K562 (cell line): ENCODE measurements around the gene WDR54. TPM values are rescaled to one million over a fixed set of nuclear protein-coding genes. Genes with fewer than 3 reads are reported as not detected.

Source experiments
- ATF1 ChIP-seq, 2 experiments: fragments of 450-650 bp in 1 of 2; IDR thresholded peaks; 2 replicates each; pipeline ENCODE4 v1.6.1; 2016; ENCODE audit warnings: missing compliant biosample characterization in 1 of 2, missing genetic modification characterization in 1 of 2
- CBX8 ChIP-seq: fragments of 200-600 bp; sonication (generic); IDR thresholded peaks from 2 replicates; pipeline ENCODE4 v1.6.1; 2012; ENCODE audit warnings: borderline replicate concordance, mixed run types, low read depth, mild to moderate bottlenecking, moderate library complexity, mixed read lengths, low read length, control low read depth, inconsistent platforms; ENCODE audit not compliant: poor library complexity, severe bottlenecking; ENCODE audit errors: extremely low read depth
- CHD4 ChIP-seq: fragments of 200-600 bp; sonication (generic); IDR thresholded peaks from 3 replicates; pipeline ENCODE4 v1.6.1; 2012; ENCODE audit warnings: low read depth, mild to moderate bottlenecking, mixed read lengths, low read length, inconsistent platforms; ENCODE audit not compliant: insufficient read depth, insufficient replicate concordance, poor library complexity, severe bottlenecking
- CREM ChIP-seq: IDR thresholded peaks from 2 replicates; pipeline ENCODE4 v1.6.1; 2014; ENCODE audit warnings: antibody characterized with exemption, low read depth
- FOXK1 ChIP-seq: sonication (generic); formaldehyde crosslinking; IDR thresholded peaks from 2 replicates; pipeline ENCODE4 v1.8.0; 2022; ENCODE audit warnings: missing genetic modification reagents, mild to moderate bottlenecking, borderline replicate concordance
- HOXB6 ChIP-seq: fragments of 250-450 bp; sonication (Bioruptor Pico); IDR thresholded peaks from 2 replicates; pipeline ENCODE4 v1.5.1; 2022; ENCODE audit warnings: mild to moderate bottlenecking, borderline replicate concordance
- LCOR ChIP-seq: sonication (generic); formaldehyde crosslinking; IDR thresholded peaks from 2 replicates; pipeline ENCODE4 v1.8.0; 2022; ENCODE audit warnings: mild to moderate bottlenecking, missing genetic modification reagents
- SREBF1 ChIP-seq: fragments of 150-350 bp; IDR thresholded peaks from 2 replicates; pipeline ENCODE4 v1.6.1; 2014; ENCODE audit warnings: antibody characterized with exemption, low read depth, low read length, borderline replicate concordance
- SRSF9 ChIP-seq: fragments of 200-400 bp; formaldehyde crosslinking; IDR thresholded peaks from 2 replicates; pipeline ENCODE4 v1.6.1; 2017; ENCODE audit warnings: low read depth, low read length, borderline replicate concordance
- STAG1 ChIP-seq: sonication (generic); formaldehyde crosslinking; IDR thresholded peaks from 2 replicates; pipeline ENCODE4 v1.5.0; 2020; ENCODE audit warnings: missing genetic modification reagents, borderline replicate concordance
- TBP ChIP-seq: optimal IDR thresholded peaks from 2 replicates; pipeline ENCODE3; 2011; ENCODE audit warnings: low read depth, low read length, improper control_type of control experiment
- TEAD1 ChIP-seq, 2 experiments: fragments of 450-650 bp in 1 of 2; sonication (generic) in 1 of 2; formaldehyde crosslinking; IDR thresholded peaks; 2 replicates each; pipeline versions ENCODE4 v1.4.0 to v1.8.0; 2020 to 2022; ENCODE audit warnings: mild to moderate bottlenecking in 2 of 2, missing genetic modification reagents in 1 of 2
- ZKSCAN3 ChIP-seq: fragments of 250-450 bp; sonication (Bioruptor Pico); IDR thresholded peaks from 2 replicates; pipeline ENCODE4 v1.4.0; 2020
- polyA plus RNA-seq, 8 experiments: library from polyadenylated mRNA; depleted of rRNA in 4 of 8; stranded (reverse) in 5 of 8; unstranded in 3 of 8; fragments of >200 nt; fragmentation: Nextera tagmentation in 2 of 8; fragmentation: Illumina TruSeq in 1 of 8; extraction: Ambion mirVana in 2 of 8; extraction: Trizol in 1 of 8; gene quantifications; 2 replicates each; pipeline versions ENCODE4 v1.2.1 to v1.2.3, GENCODE V29; 2011 to 2014; ENCODE audit warnings: inconsistent platforms in 1 of 8, missing spikeins in 1 of 8
- total RNA-seq, 7 experiments: library from RNA; depleted of rRNA in 6 of 7; stranded (reverse); fragments of >200 nt in 6 of 7; fragmentation: Illumina TruSeq in 2 of 7; extraction: Trizol in 2 of 7; gene quantifications; 2 replicates each; pipeline versions ENCODE4 v1.2.1 to v1.2.3, GENCODE V29; 2011 to 2021; ENCODE audit warnings: low replicate concordance in 1 of 7
- TF ChIP-seq, protein P1 (sequence below): fragments of 250-450 bp; sonication (Bioruptor Pico); IDR thresholded peaks from 2 replicates; pipeline ENCODE4 v1.5.0; 2021
- TF ChIP-seq, protein P2 (sequence below): fragments of 250-450 bp; sonication (Bioruptor Pico); IDR thresholded peaks from 2 replicates; pipeline ENCODE4 v1.5.0; 2021; ENCODE audit warnings: mild to moderate bottlenecking, moderate library complexity
- TF ChIP-seq, protein P3 (sequence below): fragments of 150-350 bp; IDR thresholded peaks from 2 replicates; pipeline ENCODE4 v1.6.1; 2014; ENCODE audit warnings: low read depth, mild to moderate bottlenecking, low read length, borderline replicate concordance
- TF ChIP-seq, protein P4 (sequence below): sonication (generic); formaldehyde crosslinking; IDR thresholded peaks from 2 replicates; pipeline ENCODE4 v1.8.0; 2022; ENCODE audit warnings: mild to moderate bottlenecking, missing genetic modification reagents

WDR54 gene
- total and polyA plus RNA-seq, 9 of the 15 experiments (the other 6 are each of a cell fraction or from before 2014, with no cell fraction given) = 5.2 to 15.2 (median 7.4) TPM

DNA sequence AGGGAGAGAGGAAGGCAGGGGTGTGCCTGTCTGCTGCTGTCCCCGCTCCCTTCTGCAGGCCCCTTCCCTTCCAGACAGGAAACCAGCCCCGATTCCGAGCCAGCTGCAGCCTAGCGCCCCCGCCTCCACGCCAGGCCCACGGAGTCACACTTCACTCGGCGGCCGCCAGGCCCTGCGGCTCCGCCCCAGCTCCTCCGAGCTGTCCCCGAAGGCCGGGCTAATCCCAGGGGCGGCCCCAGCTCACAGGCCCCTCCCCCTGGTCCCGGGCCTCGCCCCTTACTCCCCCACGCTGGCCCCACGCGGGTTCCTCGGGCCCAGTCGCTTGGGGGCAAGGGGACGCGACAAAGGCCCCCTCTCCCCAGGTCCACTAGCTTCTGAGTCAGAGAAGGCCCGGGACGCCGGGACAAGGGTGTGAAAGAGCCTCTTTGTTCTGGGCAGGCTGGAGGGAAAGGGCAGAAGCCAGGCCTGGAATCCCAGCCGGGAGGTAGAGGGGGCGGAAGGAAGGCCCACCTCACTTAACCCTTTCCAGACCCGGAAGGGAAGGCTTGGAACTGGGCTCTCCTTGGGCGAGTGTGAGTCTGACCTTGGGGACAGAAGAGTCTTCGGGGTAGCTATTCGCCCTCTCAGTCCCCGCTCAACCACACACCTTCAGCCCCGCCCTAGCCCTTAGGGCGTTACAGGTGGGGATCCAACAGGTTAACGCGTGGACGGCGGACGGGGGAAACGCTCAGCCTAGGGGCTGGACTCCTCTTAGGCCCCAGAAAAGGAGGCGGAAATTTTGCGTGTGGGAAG lies 19.0 kb downstream of the WDR54 start (continued):
- TF ChIP-seq LCOR (CRISPR knock-in tag) (peak; percentile 53; the same call in 1 of the 2 replicates), SRSF9 (no peak), CREM (peak; percentile 45; the same call in 1 of the 2 replicates), CBX8 (no peak), HOXB6 (CRISPR knock-in tag) (no peak), STAG1 (CRISPR knock-in tag) (no peak), ZKSCAN3 (CRISPR knock-in tag) (no peak), TEAD1 (CRISPR knock-in tag; IDR thresholded peaks at IDR 0.05) (no peak), CHD4 (no peak), SREBF1 (no peak), TBP (peak; percentile 34), ATF1 (CRISPR knock-in tag; IDR thresholded peaks at IDR 0.05) (no peak), ATF1 (tag; IDR thresholded peaks at IDR 0.05) (peak; percentile 44), FOXK1 (no peak)
- TF ChIP-seq, protein P1, sequence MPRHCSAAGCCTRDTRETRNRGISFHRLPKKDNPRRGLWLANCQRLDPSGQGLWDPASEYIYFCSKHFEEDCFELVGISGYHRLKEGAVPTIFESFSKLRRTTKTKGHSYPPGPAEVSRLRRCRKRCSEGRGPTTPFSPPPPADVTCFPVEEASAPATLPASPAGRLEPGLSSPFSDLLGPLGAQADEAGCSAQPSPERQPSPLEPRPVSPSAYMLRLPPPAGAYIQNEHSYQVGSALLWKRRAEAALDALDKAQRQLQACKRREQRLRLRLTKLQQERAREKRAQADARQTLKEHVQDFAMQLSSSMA (CRISPR knock-in tag) = no peak
- TF ChIP-seq, protein P2, sequence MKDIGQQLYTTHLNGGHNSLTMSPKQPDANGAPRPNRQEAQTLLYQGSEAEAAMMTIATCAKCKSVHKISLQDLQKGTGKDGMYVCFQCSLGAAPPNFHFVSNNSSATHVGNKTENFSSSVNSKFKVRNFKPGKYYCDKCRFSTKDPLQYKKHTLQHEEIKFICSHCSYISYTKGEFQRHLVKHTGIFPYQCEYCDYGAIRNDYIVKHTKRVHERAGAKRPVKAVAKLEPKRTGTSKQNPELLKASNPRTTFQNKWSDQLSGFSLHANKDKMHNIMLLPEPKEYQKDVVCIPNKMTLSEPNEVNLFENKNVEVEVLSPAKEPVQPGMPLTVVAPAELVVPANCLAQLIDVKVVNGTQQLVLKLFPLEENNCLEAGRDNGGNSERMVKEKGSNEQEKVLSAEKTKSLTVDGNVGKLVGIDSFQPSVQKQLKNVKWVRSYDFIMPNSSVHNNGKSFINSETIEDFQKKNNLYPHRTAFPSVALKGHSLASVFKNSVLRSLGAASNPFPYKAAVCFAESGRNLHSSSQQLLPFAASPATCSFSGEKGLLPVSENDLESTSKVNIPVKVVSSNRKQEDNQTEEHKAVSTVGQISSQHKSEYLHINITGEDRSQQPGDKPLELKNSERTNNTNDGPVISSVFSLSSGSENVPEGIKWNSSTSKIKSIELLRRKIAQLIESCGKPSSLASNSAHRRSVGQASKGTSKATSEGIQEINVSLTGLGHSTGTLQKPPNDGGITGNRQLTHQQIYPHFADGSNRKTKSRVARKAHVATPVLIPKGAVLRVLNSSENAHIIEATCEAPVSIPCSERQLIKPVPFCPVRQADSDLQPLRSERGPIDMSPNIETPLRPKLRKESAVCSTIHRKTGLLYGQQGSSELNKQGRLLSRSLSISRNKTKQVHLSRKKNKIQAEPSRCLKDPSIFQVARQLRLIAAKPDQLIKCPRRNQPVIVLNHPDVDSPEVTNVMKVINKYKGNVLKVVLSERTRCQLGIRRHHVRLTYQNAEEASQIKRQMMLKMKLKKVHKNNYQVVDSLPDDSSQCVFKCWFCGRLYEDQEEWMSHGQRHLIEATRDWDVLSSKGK (CRISPR knock-in tag) = no peak
- TF ChIP-seq, protein P3, sequence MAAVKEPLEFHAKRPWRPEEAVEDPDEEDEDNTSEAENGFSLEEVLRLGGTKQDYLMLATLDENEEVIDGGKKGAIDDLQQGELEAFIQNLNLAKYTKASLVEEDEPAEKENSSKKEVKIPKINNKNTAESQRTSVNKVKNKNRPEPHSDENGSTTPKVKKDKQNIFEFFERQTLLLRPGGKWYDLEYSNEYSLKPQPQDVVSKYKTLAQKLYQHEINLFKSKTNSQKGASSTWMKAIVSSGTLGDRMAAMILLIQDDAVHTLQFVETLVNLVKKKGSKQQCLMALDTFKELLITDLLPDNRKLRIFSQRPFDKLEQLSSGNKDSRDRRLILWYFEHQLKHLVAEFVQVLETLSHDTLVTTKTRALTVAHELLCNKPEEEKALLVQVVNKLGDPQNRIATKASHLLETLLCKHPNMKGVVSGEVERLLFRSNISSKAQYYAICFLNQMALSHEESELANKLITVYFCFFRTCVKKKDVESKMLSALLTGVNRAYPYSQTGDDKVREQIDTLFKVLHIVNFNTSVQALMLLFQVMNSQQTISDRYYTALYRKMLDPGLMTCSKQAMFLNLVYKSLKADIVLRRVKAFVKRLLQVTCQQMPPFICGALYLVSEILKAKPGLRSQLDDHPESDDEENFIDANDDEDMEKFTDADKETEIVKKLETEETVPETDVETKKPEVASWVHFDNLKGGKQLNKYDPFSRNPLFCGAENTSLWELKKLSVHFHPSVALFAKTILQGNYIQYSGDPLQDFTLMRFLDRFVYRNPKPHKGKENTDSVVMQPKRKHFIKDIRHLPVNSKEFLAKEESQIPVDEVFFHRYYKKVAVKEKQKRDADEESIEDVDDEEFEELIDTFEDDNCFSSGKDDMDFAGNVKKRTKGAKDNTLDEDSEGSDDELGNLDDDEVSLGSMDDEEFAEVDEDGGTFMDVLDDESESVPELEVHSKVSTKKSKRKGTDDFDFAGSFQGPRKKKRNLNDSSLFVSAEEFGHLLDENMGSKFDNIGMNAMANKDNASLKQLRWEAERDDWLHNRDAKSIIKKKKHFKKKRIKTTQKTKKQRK = no peak
- TF ChIP-seq, protein P4, sequence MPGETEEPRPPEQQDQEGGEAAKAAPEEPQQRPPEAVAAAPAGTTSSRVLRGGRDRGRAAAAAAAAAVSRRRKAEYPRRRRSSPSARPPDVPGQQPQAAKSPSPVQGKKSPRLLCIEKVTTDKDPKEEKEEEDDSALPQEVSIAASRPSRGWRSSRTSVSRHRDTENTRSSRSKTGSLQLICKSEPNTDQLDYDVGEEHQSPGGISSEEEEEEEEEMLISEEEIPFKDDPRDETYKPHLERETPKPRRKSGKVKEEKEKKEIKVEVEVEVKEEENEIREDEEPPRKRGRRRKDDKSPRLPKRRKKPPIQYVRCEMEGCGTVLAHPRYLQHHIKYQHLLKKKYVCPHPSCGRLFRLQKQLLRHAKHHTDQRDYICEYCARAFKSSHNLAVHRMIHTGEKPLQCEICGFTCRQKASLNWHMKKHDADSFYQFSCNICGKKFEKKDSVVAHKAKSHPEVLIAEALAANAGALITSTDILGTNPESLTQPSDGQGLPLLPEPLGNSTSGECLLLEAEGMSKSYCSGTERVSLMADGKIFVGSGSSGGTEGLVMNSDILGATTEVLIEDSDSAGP (CRISPR knock-in tag) = no peak
